ENCODE measurements around the gene CHST5.
A peak's percentile ranks its signal among the peaks of the same experiment; 100 is the strongest.

The CHST5 gene

DNA sequence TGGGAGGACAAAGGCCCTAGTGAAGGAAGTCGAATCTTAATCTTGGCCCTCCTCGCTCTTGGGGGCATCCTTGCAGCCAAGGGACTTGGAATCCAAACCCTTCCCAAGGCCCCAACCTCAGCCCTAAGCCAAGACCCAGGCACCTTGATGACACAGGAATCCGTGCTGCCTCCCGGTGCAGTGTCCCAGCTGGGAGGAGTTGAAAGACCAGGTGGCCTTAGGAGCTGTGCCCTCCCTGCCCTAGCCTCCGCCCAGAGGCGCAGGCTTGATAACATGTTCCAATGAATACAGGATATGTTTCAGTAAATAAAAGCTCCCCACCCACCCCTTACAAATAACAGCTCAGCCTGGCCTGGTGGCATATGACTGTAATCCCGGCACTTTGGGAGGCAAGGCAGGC is at the start of gene CHST5:
TSS of gene CHST5 (minus strand) at position 208 of the 400 bp plus-strand sequence. CDS start 5,724 bp downstream, outside the sequence.
- DNase-seq (ENCODE audit: low spot score), result no peak

DNA sequence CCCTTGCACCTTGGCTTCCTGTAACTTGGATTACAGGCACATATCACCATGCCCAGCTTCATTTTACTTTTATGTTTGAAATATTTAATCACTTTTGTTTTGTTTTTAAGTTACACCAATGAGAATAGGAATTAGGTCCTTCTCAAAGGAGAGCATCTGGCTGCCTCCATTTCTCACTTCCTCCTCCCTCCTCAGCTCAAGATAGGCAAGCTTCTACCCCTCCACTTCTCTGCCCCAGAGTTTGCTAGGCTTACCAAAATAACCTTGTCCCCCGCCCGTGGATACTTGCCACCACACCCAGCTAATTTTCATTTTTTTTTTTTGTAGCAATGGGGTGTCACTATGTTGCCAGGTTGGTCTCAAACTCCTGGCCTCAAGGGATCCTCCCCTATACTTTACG is 48.2 kb upstream of the CHST5 start:
- no peak for DNase-seq (ENCODE audit: low spot score)

DNA sequence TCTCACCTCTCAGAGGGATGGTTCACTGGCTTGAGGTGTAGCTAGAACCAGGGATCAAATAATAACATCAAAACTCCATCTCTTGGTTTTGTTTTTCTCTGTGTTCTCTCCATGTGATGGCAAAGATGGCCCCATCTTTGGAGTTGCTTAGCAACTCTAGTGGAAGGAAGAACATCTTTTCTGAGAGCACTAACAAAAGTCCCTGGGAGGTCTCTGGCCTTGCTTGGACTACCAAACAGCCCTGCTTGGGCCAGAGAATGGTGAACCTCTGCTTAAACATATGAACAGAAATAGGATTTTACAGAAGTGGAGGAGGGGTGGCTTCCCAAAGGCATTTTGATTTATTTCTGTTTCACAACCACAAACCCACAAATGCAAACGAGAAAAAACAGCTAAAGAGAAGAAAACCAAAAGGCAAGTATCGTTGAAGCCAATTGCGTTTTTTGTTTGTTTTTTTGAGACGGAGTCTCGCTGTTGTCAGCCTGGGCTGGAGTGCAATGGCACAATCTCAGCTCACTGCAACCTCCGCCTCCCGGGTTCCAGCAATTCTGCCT is 43.5 kb upstream of the CHST5 start:
- no peak for DNase-seq (ENCODE audit: low spot score)

DNA sequence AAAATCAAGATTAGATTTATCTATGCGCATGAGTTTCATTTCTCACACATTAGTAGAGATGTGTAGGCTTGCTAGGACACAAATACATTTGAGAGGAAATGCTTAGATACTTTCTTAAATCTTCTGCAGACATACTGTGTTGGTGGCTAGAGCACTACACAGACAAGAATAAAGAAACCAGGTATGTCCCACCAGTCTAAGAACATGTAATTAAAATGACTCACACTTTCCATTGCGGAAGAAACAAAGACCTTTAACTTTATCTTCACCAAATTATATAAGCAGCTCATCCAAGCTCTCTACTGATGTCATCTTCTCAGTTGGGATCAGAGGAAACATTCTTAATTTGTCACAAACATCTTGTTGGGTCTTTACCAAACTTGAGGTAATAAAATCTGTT is 42.8 kb upstream of the CHST5 start:
- DNase-seq (ENCODE audit: low spot score), result no peak

DNA sequence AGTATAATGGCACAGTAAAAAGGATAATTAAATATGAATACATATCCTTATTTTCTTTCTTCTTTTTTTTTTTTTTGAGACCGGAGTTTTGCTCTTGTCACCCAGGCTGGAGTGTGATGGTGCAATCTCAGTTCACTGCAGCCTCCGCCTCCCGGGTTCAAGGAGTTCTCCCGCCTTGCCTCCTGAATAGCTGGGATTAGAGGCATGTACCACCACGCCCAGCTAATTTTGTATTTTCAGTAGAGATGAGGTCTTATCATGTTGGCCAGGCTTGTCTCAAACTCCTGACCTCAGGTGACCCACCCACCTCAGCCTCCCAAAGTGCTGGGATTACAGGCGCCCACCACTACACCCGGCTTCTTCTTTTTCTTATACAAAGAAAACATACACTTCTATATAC is 42.3 kb upstream of the CHST5 start:
- DNase-seq (ENCODE audit: low spot score), result no peak

DNA sequence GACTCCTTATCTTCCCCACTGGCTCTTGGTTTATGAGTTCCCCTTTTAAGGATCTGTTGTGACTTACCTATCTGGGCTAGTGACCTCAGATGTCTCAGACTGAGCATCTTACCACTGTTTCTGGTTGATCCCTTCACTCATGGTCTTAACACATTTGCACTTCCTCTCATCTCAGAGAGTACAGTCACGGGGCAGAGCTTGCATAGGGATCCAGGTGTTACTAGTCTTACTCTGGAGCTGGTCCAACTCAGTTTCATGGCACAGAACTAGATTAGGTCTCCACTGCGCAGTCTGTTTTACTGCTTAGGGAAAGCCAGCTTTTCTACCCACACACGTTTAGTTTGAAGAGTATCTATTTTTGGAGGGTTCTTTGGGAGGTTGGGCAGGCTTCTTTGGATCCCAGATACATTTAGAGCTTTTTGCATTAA is 40.5 kb upstream of the CHST5 start:
- DNase-seq (ENCODE audit: low spot score), result no peak

DNA sequence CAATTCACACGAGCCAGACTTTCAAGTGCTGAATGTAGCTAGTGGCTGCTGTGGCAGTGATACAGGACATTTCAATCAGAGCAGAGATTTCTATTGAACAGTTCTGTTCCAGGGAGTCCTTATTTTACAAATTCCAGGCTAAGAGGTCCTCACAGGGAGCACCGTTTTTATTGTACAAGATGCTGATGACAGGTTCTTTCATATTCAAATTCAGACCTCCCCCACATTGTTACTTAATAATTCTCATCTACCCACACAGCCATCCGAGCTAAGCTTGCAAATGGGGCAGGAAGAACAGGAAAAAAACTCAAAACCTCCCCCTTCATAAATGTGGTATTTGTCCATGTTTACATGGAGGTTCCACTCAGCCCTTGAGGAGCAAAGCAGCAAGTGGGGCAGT is 40.0 kb upstream of the CHST5 start:
- no peak for DNase-seq (ENCODE audit: low spot score)

DNA sequence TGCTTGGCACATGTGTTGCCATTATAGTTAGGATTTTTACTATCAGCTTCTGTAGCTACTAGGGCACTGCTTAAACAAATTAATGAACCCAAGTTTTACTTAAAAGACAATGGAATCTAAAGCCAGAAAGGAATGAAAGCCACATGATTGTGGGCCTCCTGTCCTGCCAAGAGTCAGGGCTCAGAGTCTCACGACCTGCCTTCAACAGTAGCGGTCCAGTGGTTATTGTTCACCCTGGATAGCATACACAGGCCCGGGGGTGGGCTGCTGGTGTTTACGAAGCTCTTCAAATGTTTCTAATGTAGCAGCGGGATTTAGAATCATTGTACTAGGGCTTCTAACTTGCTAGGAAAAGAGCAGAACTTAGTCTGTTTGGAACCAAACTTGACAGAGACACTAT is 38.0 kb upstream of the CHST5 start:
- no peak for DNase-seq (ENCODE audit: low spot score)

DNA sequence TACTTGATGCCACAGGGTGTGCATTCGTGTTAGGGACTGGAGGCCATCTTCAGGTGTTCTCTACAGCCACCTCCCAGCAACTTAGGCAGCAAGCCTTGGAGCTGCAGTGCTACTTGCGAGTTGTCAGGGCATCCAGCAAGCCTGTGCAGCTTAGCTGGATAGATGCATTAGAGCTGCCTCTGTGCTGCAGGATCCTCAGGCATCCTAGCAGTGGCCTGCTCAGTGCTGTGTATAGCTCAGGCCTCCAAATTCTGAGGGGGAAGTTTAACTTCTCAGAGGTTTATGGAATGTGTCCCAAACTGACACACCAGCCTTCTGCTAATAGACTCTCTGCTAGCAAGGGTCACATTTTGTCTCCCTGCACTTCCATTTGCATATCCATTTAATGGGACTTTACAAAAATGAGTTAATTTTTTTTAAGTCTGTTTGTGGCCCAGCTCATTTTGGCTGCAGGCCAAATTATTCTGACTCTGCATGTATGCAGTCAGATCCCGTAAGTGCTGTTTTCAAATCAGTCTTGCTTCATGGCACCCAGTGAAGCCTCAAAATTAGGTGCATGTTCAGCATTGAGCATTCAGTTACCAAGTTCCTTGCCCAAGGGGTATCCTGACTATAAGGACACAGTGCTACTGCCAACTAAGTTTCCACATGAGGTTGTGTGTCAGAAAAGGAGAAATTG is 37.1 kb upstream of the CHST5 start:
- DNase-seq (ENCODE audit: low spot score), result no peak

DNA sequence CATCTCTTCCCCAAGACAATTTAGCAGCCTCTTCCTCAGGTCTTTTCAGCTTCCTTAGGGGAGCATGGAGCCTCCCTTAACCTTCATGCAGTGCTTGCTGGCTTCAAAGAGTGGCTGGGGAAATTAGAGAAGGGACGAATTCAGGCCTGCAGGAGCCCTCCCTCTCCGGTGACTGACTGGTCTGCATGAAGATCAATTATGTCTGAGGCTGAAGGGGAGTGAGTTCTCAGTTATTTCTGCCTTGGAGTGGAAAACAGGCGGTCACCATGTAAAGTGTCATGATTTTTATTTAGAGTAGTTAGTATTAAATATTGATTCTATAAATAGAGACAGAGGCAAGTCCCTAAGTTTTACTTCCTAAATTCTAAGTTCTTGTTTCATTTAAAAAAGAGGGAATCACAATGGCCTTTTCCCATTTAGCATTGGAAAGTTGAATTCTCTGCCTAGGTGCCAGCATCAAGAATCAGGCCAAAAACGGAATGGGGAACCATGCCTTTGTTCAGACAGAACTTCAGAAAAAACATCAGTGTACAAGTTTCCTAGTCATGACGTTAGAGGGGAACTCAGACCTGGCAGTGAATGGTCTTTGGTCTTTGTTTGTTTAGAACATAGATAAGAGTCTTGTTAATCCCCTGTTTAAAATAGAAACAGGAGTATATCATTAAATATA is 34.6 kb upstream of the CHST5 start:
- DNase-seq (ENCODE audit: low spot score), result peak; percentile 73

DNA sequence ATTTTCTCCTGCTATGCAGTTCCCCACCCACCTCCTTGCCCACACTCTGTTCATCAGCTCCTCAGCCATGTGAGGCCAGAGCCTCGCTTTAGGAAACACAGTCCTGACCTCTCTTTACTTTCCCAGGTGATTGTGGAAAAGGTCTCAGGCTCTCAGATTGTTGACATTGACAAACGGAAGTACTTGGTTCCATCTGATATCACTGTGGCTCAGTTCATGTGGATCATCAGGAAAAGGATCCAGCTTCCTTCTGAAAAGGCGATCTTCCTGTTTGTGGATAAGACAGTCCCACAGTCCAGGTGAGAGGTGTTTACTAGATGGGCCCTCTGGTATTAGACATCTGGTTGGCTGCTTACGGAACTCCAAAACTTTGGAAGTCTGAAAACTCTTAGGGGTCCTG is 32.0 kb upstream of the CHST5 start:
- no peak for DNase-seq (ENCODE audit: low spot score)

DNA sequence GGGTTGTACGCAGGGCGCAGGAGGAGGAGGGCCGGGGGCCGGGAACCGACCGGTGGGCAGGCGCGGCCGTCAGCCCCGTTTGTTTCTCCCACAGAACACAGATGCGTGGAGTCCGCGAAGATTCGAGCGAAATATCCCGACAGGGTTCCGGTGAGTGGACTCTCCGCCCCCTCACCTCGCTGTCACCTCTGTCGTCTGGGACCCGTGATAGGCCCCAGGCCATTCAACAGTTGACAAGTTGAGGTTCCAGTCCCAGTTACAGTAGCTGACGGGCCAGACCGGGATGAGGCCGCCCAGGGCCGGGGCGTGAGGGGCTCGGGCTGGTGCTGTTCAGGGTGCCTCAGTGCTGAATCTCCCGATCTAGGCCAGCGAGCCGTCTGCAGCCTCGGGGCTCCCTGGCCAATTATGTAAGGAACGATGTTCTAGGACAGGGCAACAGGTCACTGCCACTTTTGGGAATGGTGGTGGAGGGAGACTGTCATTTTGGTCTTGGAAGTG is 30.9 kb upstream of the CHST5 start:
- no peak for DNase-seq (ENCODE audit: low spot score)

DNA sequence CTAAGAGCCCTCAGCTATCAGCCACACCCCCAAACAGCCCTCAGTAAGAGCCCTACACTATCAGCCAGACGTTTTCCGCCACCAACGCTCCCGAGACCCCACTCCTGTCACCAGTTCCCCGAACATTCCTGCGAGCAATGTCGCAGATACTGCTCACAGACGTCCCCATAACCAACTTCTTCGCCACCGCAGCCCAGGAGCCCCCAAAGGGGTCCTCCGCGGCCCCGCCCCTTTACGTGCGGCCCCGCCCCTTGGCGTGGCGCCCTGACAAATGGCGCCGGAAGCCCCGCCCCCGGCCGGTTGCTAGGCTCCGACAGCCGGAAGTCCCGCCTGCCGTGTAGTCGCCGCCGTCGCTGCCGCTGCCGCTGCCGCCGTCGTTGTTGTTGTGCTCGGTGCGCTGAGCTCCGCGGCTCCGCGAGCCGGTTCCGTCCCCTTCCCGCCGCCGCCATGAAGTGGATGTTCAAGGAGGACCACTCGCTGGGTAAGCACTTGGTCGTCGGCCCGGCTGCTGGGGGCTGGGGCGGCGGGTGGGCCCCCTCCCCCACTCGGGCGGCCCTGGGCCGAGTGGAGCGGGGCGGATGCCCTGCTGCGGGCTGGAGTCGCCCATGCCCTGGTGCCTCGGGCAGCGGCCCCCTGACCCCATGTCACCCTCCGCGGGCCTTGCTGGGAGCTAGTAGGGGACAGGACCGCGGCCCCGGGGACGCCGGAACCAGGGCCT is 30.3 kb upstream of the CHST5 start, which contains the start of gene GABARAPL2:
TSS of gene GABARAPL2 (plus strand) at position 340 of the 718 bp plus-strand sequence. CDS start at position 448, 108 bp downstream.
- peak; percentile 82 for DNase-seq (ENCODE audit: low spot score)

DNA sequence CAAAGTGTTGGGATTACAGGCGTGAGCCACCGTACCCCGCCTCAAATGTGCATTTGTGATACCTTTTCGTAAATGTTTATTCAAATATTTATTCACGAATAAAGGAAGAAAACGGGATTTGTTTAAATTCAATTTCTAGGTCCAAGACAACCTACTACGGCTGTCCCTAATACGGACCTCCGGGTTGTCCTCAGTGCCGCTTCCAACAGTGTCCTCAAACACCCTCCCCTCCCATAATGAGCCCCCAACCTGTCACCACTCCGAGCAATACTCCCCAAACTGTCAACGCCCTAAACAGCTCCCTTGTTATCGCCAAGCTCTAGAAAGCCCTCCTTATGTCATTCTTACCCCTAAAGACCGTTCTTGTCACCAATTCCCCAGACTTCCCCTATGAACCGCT is 29.7 kb upstream of the CHST5 start:
- DNase-seq (ENCODE audit: low spot score), result no peak

DNA sequence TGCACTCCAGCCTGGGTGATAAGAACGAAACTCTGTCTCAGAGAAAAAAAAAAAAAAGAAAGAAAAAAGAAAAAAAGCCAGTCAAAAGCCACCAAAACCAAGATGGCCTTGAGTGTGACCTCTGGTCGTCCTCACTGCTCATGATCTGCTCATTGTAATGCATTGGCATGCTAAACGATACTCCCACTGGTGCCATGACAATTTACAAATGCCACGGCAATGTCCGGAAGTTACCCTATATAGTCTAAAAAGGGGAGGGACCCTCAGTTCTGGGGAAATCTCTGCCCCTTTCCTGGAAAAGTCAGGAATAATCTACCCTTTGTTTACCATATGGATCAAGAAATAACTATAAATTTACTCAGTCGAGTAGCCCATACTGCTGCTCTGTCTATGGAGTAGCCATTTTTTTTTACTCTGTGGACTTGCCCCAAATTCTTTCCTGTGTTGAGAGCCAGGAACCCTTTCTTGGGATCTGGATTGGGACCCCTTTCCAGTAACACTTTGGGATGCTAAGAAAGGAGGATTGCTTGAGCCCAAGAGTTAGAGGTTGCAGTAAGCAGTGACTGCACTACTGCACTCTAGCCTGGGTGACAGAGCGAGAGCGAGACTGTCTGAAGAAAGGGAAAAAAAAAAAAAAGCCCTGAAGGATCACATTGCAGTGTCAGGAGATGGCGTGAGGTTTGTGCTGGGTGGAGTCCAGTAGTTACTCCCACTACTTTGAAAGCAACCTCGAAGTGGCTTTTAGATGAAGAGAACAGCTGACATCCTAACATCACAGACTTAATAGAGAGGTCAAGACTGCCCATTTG is 23.9 kb upstream of the CHST5 start:
- DNase-seq (ENCODE audit: low spot score), result no peak

DNA sequence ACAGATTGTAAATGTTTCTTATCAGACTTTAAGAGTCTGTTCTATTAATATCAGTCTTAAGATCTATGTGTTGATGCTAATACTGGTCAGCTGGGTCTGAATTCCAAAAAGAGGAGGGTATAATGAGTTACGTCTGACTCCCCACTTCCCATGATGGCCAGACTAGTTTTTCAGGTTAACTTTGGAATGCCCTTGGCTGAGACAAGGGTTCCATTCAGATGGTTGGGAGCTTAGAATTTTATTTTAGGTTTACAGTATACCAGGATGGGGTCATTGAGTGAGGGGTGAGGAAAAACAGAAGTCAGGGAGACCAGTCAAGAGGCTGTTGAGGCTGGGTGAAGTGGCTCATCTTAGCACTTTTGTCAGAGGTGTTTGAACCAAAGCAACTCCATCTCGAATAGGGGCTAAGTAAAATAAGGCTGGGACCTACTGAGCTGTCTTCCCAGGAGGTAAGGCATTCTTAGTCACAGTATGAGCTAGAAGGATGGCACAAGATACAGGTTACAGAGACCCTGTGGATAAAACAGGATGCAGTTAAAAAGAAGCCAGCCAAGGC is 23.0 kb upstream of the CHST5 start:
- DNase-seq (ENCODE audit: low spot score), result no peak

DNA sequence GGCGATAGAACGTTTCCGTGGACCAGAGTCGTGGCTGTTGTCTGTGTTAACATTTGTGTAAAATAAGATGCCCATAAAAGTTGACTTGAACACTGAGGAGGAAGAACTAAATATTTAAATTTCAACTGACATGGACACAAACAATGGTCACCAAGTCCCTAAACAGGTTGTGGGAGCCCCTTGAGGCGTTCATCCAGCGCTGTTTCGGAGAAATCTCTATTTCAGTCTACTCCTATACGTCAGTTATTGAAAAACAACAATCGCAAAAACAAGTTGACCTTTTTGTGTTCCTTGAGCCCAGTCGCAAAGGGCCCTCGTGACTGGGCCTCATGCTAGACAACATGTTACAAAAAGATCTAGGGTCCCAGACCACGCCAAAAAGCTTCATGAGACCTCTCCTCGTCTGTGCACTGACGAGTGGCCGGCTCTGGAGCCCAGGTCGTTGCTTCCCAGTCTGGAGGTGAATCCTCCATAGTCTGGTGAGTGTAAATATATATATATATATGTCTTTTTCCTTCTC is 20.6 kb upstream of the CHST5 start:
- no peak for DNase-seq (ENCODE audit: low spot score)

DNA sequence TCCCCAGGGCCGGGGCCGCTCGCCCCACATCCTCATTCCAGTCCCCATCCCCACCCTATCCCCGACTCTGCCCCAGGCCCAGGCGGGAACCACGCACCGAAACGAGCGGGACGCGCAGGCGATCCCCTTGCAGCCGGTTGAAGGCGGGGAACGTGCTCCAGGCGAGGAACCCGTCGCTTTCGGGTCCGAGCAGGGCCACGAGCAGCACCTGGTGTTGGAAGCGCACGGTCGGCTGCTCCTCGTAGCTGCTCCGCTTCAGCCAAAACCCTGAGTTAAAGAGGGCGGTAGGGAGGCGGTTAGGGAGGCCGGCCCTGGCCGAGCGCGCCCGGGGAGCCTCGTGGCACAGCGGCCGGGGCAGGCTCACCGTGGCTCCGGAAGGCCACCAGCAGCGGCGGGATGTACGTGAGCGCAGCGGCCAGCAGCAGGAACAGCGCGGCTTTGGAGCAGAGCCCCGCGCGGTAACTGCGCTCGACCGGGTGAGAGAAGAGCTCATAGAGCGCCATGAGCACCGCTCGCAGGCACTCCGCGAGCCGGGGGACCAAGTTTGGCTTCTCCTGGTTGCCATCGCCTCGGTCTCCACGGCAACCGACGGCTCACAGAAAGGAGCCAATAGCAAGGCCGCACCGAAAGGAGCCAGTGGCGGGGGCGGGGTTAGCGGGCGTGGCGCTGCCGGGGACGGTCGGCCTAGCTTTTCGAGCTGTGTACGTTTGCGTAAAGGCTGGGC is 20.0 kb upstream of the CHST5 start, which contains the start of gene TMEM231:
TSS of gene TMEM231 (minus strand) at position 546 of the 724 bp plus-strand sequence. CDS start at position 503, 43 bp downstream.
- peak; percentile 93 for DNase-seq (ENCODE audit: low spot score)

DNA sequence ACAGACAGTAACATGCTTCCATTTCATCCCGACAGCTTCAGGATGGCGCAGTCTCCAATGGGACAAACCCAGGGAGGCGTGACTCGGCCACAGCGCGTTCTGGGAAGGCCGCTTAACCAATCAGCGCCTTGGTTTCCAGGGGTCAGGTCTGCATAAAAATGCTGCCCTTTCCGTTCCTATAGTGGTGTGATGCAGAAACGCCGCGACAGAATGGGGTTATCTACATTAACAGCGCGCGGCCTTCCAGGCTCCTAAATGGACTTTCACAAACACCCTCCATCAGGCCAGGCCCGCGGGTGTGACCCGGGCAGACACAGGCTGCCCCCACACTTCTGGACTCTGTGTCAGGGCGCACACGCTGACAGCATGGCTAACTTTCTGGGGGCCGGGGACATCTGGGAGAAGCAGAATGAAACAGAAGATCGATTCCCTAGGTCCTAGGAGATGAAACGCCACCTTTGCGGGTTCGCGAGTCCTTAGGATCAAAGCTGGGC is 19.4 kb upstream of the CHST5 start:
- DNase-seq (ENCODE audit: low spot score), result peak; percentile 89

DNA sequence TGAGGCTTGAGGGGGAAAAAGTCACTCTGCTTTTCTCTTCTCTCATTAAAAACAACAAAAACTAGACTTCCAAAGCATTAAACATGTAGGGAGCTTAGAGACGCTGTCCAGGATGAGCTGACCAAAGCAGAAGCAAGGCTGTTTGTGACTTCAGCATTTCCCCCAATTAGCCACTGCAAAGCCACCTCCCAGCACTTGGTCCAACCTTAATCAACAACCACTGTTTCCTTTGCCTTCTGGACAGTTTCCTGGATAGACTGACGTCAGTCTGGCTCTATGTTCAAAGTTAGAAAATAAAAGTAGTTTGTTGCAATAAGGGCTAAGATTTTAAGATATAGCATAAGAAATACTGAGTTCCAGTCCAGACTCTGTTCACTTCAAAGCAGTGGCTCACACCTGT is 17.0 kb upstream of the CHST5 start:
- no peak for DNase-seq (ENCODE audit: low spot score)

Data from pons (tissue), 1 donor.